CD4-positive, alpha-beta T cell (primary cell): Measurements from ENCODE around the gene TECPR2. TPM values are rescaled to one million over a fixed set of nuclear protein-coding genes. Genes with fewer than 3 reads are reported as not detected.

Experiments used
- ATAC-seq: fragments of 200-7000 bp; cut with Tn5 transposase; one replicate; pipeline ENCODE4 v1.10.0; 2022; ENCODE audit warnings: mild to moderate bottlenecking; ENCODE audit not compliant: poor library complexity
- CTCF ChIA-PET: fragments of 350-600 bp; sonication (Branson Sonifier 250); formaldehyde crosslinking; loops from one replicate; lab custom pipeline; 2021; ENCODE audit warnings: antibody characterized with exemption, inconsistent platforms; lab: Charles Lee
- POLR2A ChIA-PET: fragments of 350-600 bp; sonication (Branson Sonifier 250); formaldehyde crosslinking; loops from one replicate; lab custom pipeline; 2021; ENCODE audit warnings: antibody characterized with exemption, inconsistent platforms; lab: Charles Lee
- DNase-seq, 14 experiments: peaks; one replicate each; pipeline ENCODE4 v3.0.0-alpha.2; 2013 to 2020; ENCODE audit warnings: mixed read lengths in 2 of 14
- H3K27ac ChIP-seq, 2 donors: one replicate each; pipeline versions ENCODE4 v1.5.1 to v1.7.0; 2013; ENCODE audit warnings: low read length in 2 of 2, low read depth in 1 of 2, mild to moderate bottlenecking in 1 of 2
- H3K27me3 ChIP-seq, 2 experiments: 1 replicate in 1 of 2; 2 replicates in 1 of 2; pipeline versions ENCODE4 v1.6.1 to v1.7.0; 2013; ENCODE audit warnings: low read length in 2 of 2, control low read depth in 1 of 2, mild to moderate bottlenecking in 1 of 2, moderate library complexity in 1 of 2; ENCODE audit not compliant: insufficient read depth in 2 of 2, control insufficient read depth in 1 of 2
- H3K36me3 ChIP-seq: one replicate; pipeline ENCODE4 v1.6.1; 2013; ENCODE audit warnings: low read length, control low read depth; ENCODE audit not compliant: insufficient read depth
- H3K4me1 ChIP-seq: one replicate; pipeline ENCODE4 v1.6.1; 2013; ENCODE audit warnings: low read length, control low read depth; ENCODE audit not compliant: insufficient read depth
- H3K4me3 ChIP-seq: one replicate; pipeline ENCODE4 v1.5.1; 2013; ENCODE audit warnings: mild to moderate bottlenecking, low read length, moderate library complexity
- H3K9me3 ChIP-seq, 2 experiments: 1 replicate in 1 of 2; 2 replicates in 1 of 2; pipeline versions ENCODE4 v1.6.1 to v1.7.0; 2013; ENCODE audit warnings: low read length in 2 of 2, mild to moderate bottlenecking in 2 of 2, control low read depth in 1 of 2, moderate library complexity in 1 of 2; ENCODE audit not compliant: control insufficient read depth in 1 of 2, insufficient read depth in 1 of 2
- H3K27ac Mint-ChIP-seq: one replicate; pipeline ENCODE4 v1.8.0; 2020; ENCODE audit warnings: mixed read lengths
- H3K27me3 Mint-ChIP-seq: one replicate; pipeline ENCODE4 v1.8.0; 2021; ENCODE audit warnings: mixed read lengths
- H3K36me3 Mint-ChIP-seq: one replicate; pipeline ENCODE4 v1.8.0; 2021; ENCODE audit warnings: low read depth, mixed read lengths
- H3K4me1 Mint-ChIP-seq: one replicate; pipeline ENCODE4 v1.8.0; 2021; ENCODE audit warnings: low read depth, mixed read lengths
- H3K4me3 Mint-ChIP-seq: one replicate; pipeline ENCODE4 v1.8.0; 2020; ENCODE audit warnings: mild to moderate bottlenecking, mixed read lengths
- H3K9me3 Mint-ChIP-seq: one replicate; pipeline ENCODE4 v1.8.0; 2020; ENCODE audit warnings: mixed read lengths
- intact Hi-C, 2 experiments: fragments of 100-400 bp; cut with DNase I in 1 of 2; cut with micrococcal nuclease in 1 of 2; formaldehyde crosslinking; loops; one replicate each; pipeline versions ENCODE4 v1.15.1 to v1.9.0; 2023 to 2025; cut with DNase I, micrococcal nuclease
- total RNA-seq, 174 experiments: library from RNA in 2 of 174; stranded (reverse) in 2 of 174; gene quantifications; one replicate each; pipeline ENCODE4 v1.2.3 and lab custom pipeline; 2021 to 2026
- TF ChIP-seq, protein P1 (sequence below): fragments of 200-600 bp; IDR thresholded peaks from one replicate; pipeline ENCODE4 v1.8.0; 2022; ENCODE audit warnings: antibody characterized with exemption, mild to moderate bottlenecking

Gene TECPR2
- total RNA-seq, 2 experiments from 2014 or later = 5.0 to 5.4 TPM

DNA sequence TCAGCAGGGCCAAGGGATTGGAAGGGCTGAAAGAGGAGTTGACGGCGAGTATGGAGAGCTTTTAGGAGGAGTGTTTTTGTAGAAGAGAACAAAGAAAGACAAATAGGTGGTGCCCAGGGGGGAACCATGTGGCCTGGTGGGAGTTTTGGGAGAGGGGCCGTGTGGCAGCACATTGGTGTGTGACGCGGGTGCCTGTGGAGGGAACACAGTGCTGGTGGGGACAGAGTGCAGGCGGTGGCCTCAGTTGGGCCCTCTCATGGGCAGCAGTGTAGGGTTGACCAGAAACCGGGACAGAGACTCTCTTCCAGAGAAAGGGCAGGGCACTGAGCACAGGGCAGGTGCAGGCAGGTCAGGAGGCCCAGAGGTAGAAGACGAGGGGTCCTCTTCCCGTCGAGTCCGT is 56.5 kb downstream of the TECPR2 start:
- peaks cover 7% of the 10 kb centered on the region for H3K36me3 ChIP-seq
- Mint-ChIP-seq H3K4me3 (no peak overlapping the region), H3K27ac (no peak overlapping the region), H3K27me3 (no peaks in the 10 kb centered on the region), H3K4me1 (no peaks in the 10 kb centered on the region), H3K36me3 (peaks cover 17% of the 10 kb centered on the region), H3K9me3 (no peaks in the 10 kb centered on the region)
- CTCF ChIA-PET = no interaction called here
- no peaks in the 10 kb centered on the region for H3K4me1 ChIP-seq
- H3K9me3 ChIP-seq = no peaks in the 10 kb centered on the region
- H3K27ac ChIP-seq = no peak overlapping the region
- H3K27me3 ChIP-seq = no peaks in the 10 kb centered on the region
- no peak for ATAC-seq
- DNase-seq = no peak
- no peak overlapping the region for H3K4me3 ChIP-seq
- intact Hi-C loops = no loop called here
- TF ChIP-seq, protein P1, sequence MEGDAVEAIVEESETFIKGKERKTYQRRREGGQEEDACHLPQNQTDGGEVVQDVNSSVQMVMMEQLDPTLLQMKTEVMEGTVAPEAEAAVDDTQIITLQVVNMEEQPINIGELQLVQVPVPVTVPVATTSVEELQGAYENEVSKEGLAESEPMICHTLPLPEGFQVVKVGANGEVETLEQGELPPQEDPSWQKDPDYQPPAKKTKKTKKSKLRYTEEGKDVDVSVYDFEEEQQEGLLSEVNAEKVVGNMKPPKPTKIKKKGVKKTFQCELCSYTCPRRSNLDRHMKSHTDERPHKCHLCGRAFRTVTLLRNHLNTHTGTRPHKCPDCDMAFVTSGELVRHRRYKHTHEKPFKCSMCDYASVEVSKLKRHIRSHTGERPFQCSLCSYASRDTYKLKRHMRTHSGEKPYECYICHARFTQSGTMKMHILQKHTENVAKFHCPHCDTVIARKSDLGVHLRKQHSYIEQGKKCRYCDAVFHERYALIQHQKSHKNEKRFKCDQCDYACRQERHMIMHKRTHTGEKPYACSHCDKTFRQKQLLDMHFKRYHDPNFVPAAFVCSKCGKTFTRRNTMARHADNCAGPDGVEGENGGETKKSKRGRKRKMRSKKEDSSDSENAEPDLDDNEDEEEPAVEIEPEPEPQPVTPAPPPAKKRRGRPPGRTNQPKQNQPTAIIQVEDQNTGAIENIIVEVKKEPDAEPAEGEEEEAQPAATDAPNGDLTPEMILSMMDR = no peak
- POLR2A ChIA-PET = no interaction called here

DNA sequence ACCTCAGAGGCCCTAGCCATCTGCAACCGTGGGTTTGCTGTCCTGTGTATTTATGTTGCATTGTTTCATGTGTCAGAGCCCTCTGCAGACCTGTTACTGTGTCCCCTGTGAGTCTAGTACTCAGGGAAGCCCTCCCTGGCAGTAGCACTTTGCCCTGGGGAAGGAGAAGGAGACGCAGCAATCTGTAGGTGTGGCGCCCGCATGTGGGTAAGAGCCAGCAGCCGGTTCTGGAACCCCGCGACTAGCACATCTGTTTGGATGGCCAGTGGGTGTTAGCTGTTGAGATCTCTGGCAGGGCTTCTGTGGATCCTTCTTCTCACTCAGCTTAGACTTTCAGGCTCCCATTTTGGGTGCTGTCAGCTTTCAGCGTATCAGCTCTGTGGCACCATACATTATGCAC is 57.0 kb downstream of the TECPR2 start:
- no peak overlapping the region for H3K27ac ChIP-seq
- H3K36me3 ChIP-seq = peaks cover 4% of the 10 kb centered on the region
- Mint-ChIP-seq H3K36me3 (peaks cover 17% of the 10 kb centered on the region), H3K4me1 (no peaks in the 10 kb centered on the region), H3K9me3 (no peaks in the 10 kb centered on the region), H3K27ac (no peak overlapping the region), H3K4me3 (no peak overlapping the region), H3K27me3 (no peaks in the 10 kb centered on the region)
- intact Hi-C loops = no loop called here
- ATAC-seq (no peak), DNase-seq (no peak)
- H3K4me1 ChIP-seq = no peaks in the 10 kb centered on the region
- H3K4me3 ChIP-seq = no peak overlapping the region
- H3K9me3 ChIP-seq = no peaks in the 10 kb centered on the region
- H3K27me3 ChIP-seq = no peaks in the 10 kb centered on the region
- POLR2A ChIA-PET = no interaction called here
- CTCF ChIA-PET = no interaction called here
- TF ChIP-seq, protein P1 = no peak

- ATAC-seq (no peak), DNase-seq (no peak)
- no peaks in the 10 kb centered on the region for H3K4me1 Mint-ChIP-seq
- Histone ChIP-seq H3K27ac (no peak overlapping the region), H3K36me3 (no peaks in the 10 kb centered on the region), H3K4me3 (no peak overlapping the region), H3K27me3 (no peaks in the 10 kb centered on the region), H3K9me3 (no peaks in the 10 kb centered on the region), H3K4me1 (no peaks in the 10 kb centered on the region)
- no peak overlapping the region for H3K27ac Mint-ChIP-seq
- H3K36me3 Mint-ChIP-seq = peaks cover 19% of the 10 kb centered on the region
- CTCF ChIA-PET = no interaction called here
- H3K27me3 Mint-ChIP-seq = no peaks in the 10 kb centered on the region
- intact Hi-C loops = no loop called here
- H3K9me3 Mint-ChIP-seq = no peaks in the 10 kb centered on the region
- POLR2A ChIA-PET = no interaction called here
- TF ChIP-seq, protein P1 = no peak
- no peak overlapping the region for H3K4me3 Mint-ChIP-seq
Observed at GRCh38 chr14:102421411-102422057, 58.8 kb downstream of the TECPR2 start.
